Ishikawa (cell line): ENCODE results near the gene CDHR5.

Experiments used
- CEBPB ChIP-seq: IDR thresholded peaks from 2 replicates; pipeline ENCODE4 v1.6.1; 2012
- CREB1 ChIP-seq: IDR thresholded peaks from 2 replicates; pipeline ENCODE4 v1.6.1; 2012; ENCODE audit warnings: low read depth
- EP300 ChIP-seq: IDR thresholded peaks from 2 replicates; pipeline ENCODE4 v1.6.1; 2012; ENCODE audit warnings: borderline replicate concordance
- MAX ChIP-seq: IDR thresholded peaks from 2 replicates; pipeline ENCODE4 v1.6.1; 2012
- NFIC ChIP-seq: IDR thresholded peaks from 2 replicates; pipeline ENCODE4 v1.6.1; 2012
- RAD21 ChIP-seq: IDR thresholded peaks from 2 replicates; pipeline ENCODE4 v1.6.1; 2012; ENCODE audit warnings: low read depth
- REST ChIP-seq: IDR thresholded peaks from 2 replicates; pipeline ENCODE4 v1.6.1; 2012; ENCODE audit warnings: low read depth, mild to moderate bottlenecking
- TAF1 ChIP-seq: IDR thresholded peaks from 2 replicates; pipeline ENCODE4 v1.6.1; 2012; ENCODE audit warnings: low read depth, mild to moderate bottlenecking
- TEAD4 ChIP-seq: IDR thresholded peaks from 2 replicates; pipeline ENCODE4 v1.6.1; 2012
- YY1 ChIP-seq: IDR thresholded peaks from 2 replicates; pipeline ENCODE4 v1.6.1; 2012; ENCODE audit warnings: low read depth
- ZBTB7A ChIP-seq: IDR thresholded peaks from 2 replicates; pipeline ENCODE4 v1.6.1; 2012; ENCODE audit warnings: low read depth

DNA sequence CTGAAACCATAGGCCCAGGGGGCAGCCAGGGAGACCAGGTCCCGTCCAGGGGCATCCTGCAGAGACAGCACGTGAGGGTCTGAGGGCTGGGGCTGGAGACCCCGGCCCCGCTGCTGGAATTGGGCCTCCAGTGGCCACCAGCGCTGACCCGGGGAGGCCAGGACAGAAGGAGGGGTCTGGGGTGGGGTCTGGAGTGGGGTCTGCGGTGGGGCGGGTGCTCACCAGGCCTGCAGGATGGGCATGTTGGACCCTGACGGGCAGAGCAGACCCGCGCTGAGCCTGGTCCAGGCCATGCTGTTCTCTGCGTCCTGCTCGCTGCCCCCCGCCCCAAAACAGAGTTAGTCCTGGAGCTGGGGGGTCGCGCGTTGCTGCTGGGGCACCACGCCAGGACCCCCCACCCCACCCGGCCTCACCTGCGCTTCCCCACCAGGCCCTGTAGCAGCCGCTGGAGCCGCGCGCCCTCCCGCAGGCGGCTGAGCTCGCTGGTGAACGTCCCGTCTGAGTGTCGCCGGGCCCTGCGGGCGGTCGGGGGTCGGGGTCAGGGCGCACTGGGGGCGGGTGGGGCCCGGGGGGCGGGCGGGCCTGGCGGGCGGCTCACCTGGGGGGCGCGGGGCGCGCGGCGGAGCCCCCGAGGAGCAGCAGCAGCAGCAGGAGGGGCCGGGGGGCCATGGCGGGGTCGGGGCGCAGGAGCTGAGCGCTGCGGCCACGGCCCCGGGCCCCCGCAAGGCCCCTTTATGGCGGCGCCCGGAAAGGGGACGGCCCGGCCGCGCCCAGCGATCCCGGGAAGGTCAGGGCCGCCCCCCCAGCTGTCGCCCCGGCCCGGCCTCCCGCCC, 1.9 kb upstream of the CDHR5 start, which contains the start of gene SCT:
- TF ChIP-seq TEAD4 = no peak
- TF ChIP-seq TAF1 = no peak
- TF ChIP-seq YY1 = no peak
- TF ChIP-seq REST = no peak
- no peak for TF ChIP-seq EP300
- no peak for TF ChIP-seq ZBTB7A
- no peak for TF ChIP-seq CEBPB
- no peak for TF ChIP-seq RAD21
- TF ChIP-seq MAX = no peak
- no peak for TF ChIP-seq CREB1
- TF ChIP-seq NFIC = no peak
